NCI-H2081 (cell line): Measurements from ENCODE around the gene ATP2A3.

ENCODE experiments used
- DNase-seq, 2 experiments: peaks; one replicate each; lab custom pipeline; 2025; lab: John Stamatoyannopoulos, UW

Gene ATP2A3

GRCh38 chr17:3890082-3890877 lies 74.0 kb downstream of the ATP2A3 start:
- no peak for DNase-seq

- no peak for DNase-seq
Measured at GRCh38 chr17:3889325-3890012, 74.8 kb downstream of the ATP2A3 start.

GRCh38 chr17:3888343-3889171 lies 75.7 kb downstream of the ATP2A3 start:
- no peak for DNase-seq

GRCh38 chr17:3887804-3888203 lies 76.4 kb downstream of the ATP2A3 start:
- DNase-seq, result no peak

GRCh38 chr17:3887394-3887793 lies 76.8 kb downstream of the ATP2A3 start:
- no peak for DNase-seq

- no peak for DNase-seq
Measured at GRCh38 chr17:3886776-3887175, 77.5 kb downstream of the ATP2A3 start.

- no peak for DNase-seq
Measured at GRCh38 chr17:3885970-3886369, 78.3 kb downstream of the ATP2A3 start.

GRCh38 chr17:3885271-3885670 lies 79.0 kb downstream of the ATP2A3 start:
- DNase-seq, result no peak

GRCh38 chr17:3884188-3884587 lies 80.0 kb downstream of the ATP2A3 start:
- no peak for DNase-seq

- no peak for DNase-seq
Measured at GRCh38 chr17:3882276-3882675, 82.0 kb downstream of the ATP2A3 start.

- no peak for DNase-seq
Measured at GRCh38 chr17:3880983-3881382, 83.3 kb downstream of the ATP2A3 start.

GRCh38 chr17:3879591-3880417 lies 84.4 kb downstream of the ATP2A3 start:
- DNase-seq, result no peak

GRCh38 chr17:3879186-3879585 lies 85.1 kb downstream of the ATP2A3 start:
- DNase-seq, result no peak

- no peak for DNase-seq
Measured at GRCh38 chr17:3877220-3877619, 87.0 kb downstream of the ATP2A3 start.

- DNase-seq, result no peak
Measured at GRCh38 chr17:3875317-3875716, 88.9 kb downstream of the ATP2A3 start.
